ENCODE data around the gene NCSTN.
"Not testable (repeated sequence)": the region's sequence is repeated elsewhere in the genome, so short reads cannot be mapped to it uniquely, and the experiment has no call there.

Gene NCSTN

GRCh38 chr1:160371346-160371631 is 28.1 kb downstream of the NCSTN start:
- no peak for DNase-seq (ENCODE audit: low read depth in 2 of 2)

- DNase-seq (ENCODE audit: low read depth in 2 of 2) = no peak
Measured at GRCh38 chr1:160371756-160372155, 28.6 kb downstream of the NCSTN start.

- DNase-seq (ENCODE audit: low read depth in 2 of 2) = no peak
Measured at GRCh38 chr1:160373696-160374095, 30.5 kb downstream of the NCSTN start.

- DNase-seq (ENCODE audit: low read depth in 2 of 2) = no peak
Measured at GRCh38 chr1:160374306-160375110, 31.3 kb downstream of the NCSTN start.

GRCh38 chr1:160375788-160376524 is 32.8 kb downstream of the NCSTN start:
- no peak for DNase-seq (ENCODE audit: low read depth in 2 of 2)

GRCh38 chr1:160376525-160377131 is 33.4 kb downstream of the NCSTN start:
- peak in 1 of 2 experiments; percentile 28 for DNase-seq (ENCODE audit: low read depth in 2 of 2)

- DNase-seq (ENCODE audit: low read depth in 2 of 2) = peak; percentile 20 to 29
Measured at GRCh38 chr1:160377585-160378206, 34.5 kb downstream of the NCSTN start.

GRCh38 chr1:160384812-160385211 is 41.6 kb downstream of the NCSTN start:
- DNase-seq (ENCODE audit: low read depth in 2 of 2) = not testable (repeated sequence)

GRCh38 chr1:160388406-160388805 is 45.2 kb downstream of the NCSTN start:
- not testable (repeated sequence) for DNase-seq (ENCODE audit: low read depth in 2 of 2)

- no peak for DNase-seq (ENCODE audit: low read depth in 2 of 2)
Measured at GRCh38 chr1:160394673-160395072, 51.5 kb downstream of the NCSTN start.

- DNase-seq (ENCODE audit: low read depth in 2 of 2) = no peak
Measured at GRCh38 chr1:160397651-160398050, 54.5 kb downstream of the NCSTN start.

- no peak for DNase-seq (ENCODE audit: low read depth in 2 of 2)
Measured at GRCh38 chr1:160398823-160399222, 55.6 kb downstream of the NCSTN start.

GRCh38 chr1:160399544-160400222 is 56.5 kb downstream of the NCSTN start:
- DNase-seq (ENCODE audit: low read depth in 2 of 2) = peak in 1 of 2 experiments; percentile 14

GRCh38 chr1:160400223-160400645 is 57.1 kb downstream of the NCSTN start, which contains the start of gene VANGL2:
TSS of gene VANGL2 (plus strand) at chr1:160400564. CDS start at chr1:160415838, 15,274 bp downstream.
- DNase-seq (ENCODE audit: low read depth in 2 of 2) = peak; percentile 44 to 60

- DNase-seq (ENCODE audit: low read depth in 2 of 2) = no peak
Measured at GRCh38 chr1:160400646-160401486, 57.7 kb downstream of the NCSTN start.

GRCh38 chr1:160401487-160401805 is 58.3 kb downstream of the NCSTN start:
- DNase-seq (ENCODE audit: low read depth in 2 of 2) = no peak

GRCh38 chr1:160402001-160402795 is 59.0 kb downstream of the NCSTN start:
- DNase-seq (ENCODE audit: low read depth in 2 of 2) = no peak

GRCh38 chr1:160403244-160403643 is 60.1 kb downstream of the NCSTN start:
- DNase-seq (ENCODE audit: low read depth in 2 of 2) = no peak

GRCh38 chr1:160404094-160404493 is 60.9 kb downstream of the NCSTN start:
- no peak for DNase-seq (ENCODE audit: low read depth in 2 of 2)

GRCh38 chr1:160405331-160405877 is 62.2 kb downstream of the NCSTN start:
- no peak for DNase-seq (ENCODE audit: low read depth in 2 of 2)
